Iris pigment epithelial cell (primary cell): ENCODE data around the gene ALPK3.

Experiments
- DNase-seq: peaks from one replicate; pipeline ENCODE4 v3.0.0-alpha.2; 2011; ENCODE audit warnings: low read depth

The ALPK3 gene

DNA sequence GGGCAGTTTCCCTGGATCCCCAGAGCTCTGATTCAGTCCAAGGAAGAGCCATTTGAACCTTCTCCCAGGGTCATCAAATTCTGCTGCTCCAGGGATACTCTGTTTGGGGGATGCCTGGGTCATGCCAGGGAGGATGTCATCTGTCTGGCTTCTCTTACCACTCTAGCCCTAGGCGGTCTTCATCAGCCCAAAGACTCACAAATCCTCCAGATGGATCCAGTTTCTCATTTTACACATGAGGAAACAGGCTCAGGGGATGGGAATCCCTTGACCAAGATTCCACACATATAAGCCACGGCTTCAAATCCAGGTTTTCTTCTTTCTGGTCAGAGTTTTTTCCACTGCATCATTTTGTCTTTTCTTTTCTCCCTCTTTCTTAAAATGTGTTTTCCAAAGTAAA, 104.0 kb downstream of the ALPK3 start:
- no peak for DNase-seq

DNA sequence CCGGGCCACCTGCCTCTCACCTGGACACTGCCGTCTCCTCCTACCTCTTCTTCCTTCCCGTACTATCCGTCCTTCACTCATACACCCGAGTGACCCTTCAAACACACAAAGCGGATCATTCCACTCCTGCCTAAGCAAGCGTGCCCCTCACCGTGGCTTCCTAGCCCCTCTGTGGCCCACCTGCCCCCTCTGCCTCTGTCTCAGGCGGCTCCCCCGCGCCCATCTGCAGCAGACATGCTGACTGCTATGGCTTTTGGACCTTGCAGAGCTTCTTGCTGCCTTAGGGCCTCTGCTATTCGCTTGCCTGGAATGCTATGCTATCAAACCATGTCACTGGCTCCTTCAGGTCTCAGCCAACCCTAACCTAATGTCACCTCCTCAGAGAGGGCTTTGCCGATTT, 105.4 kb downstream of the ALPK3 start:
- no peak for DNase-seq
